Endothelial cell of umbilical vein (primary cell): Measurements from ENCODE around the gene XRRA1. TPM values are rescaled to one million over a fixed set of nuclear protein-coding genes. Genes with fewer than 3 reads are reported as not detected.
"Not testable (repeated sequence)": the region's sequence is repeated elsewhere in the genome, so short reads cannot be mapped to it uniquely, and the experiment has no call there.

Experiments used
- BruUV-seq: library from RNA; stranded (reverse); fragments of 400-500 nt; replicated peaks from 2 replicates; lab custom pipeline; 2021; lab: Mats Ljungman, UMichigan
- CTCF ChIA-PET: fragments of 300-600, 350-600 bp; sonication (Branson Sonifier 250); formaldehyde crosslinking; loops from one replicate; lab custom pipeline; 2021; ENCODE audit warnings: antibody characterized with exemption, inconsistent platforms; lab: Charles Lee
- POLR2A ChIA-PET: fragments of 300-600, 350-600 bp; sonication (Branson Sonifier 250); formaldehyde crosslinking; loops from one replicate; lab custom pipeline; 2021; ENCODE audit warnings: antibody characterized with exemption, inconsistent platforms; lab: Charles Lee
- DNase-seq: peaks from one replicate; pipeline ENCODE4 v3.0.0-alpha.2; 2011; ENCODE audit warnings: low read depth, low spot score
- FAIRE-seq: peaks from 2 replicates; lab custom pipeline; 2011; peaks lifted over from hg19 to GRCh38; lab: Jason Lieb, UNC
- H2AFZ ChIP-seq: 2 replicates; pipeline ENCODE4 v1.6.0; 2012; ENCODE audit warnings: low read depth, low read length, control low read depth, inconsistent platforms
- H3K27ac ChIP-seq: 2 replicates; pipeline ENCODE4 v1.5.1; 2011; ENCODE audit warnings: low read depth, mild to moderate bottlenecking, control low read depth, low read length, moderate library complexity; ENCODE audit not compliant: insufficient read depth
- H3K27me3 ChIP-seq, 2 experiments: 2 replicates each; pipeline versions ENCODE4 v1.6.0 to v1.6.1; 2011; ENCODE audit warnings: low read length in 2 of 2, mixed read lengths in 1 of 2; ENCODE audit not compliant: control insufficient read depth in 2 of 2, insufficient read depth in 2 of 2
- H3K36me3 ChIP-seq, 2 experiments: 2 replicates in 1 of 2; 3 replicates in 1 of 2; pipeline ENCODE4 v1.5.1; 2011; ENCODE audit warnings: low read length in 2 of 2, mild to moderate bottlenecking in 1 of 2, moderate library complexity in 1 of 2; ENCODE audit not compliant: control insufficient read depth in 2 of 2, insufficient read depth in 2 of 2; ENCODE audit errors: extremely low read depth in 1 of 2
- H3K4me1 ChIP-seq: 3 replicates; pipeline ENCODE4 v1.5.1; 2011; ENCODE audit warnings: mild to moderate bottlenecking, low read length; ENCODE audit not compliant: control insufficient read depth, insufficient read depth; ENCODE audit errors: extremely low read depth
- H3K4me2 ChIP-seq: 2 replicates; pipeline ENCODE4 v1.6.1; 2011; ENCODE audit warnings: low read length, control low read depth, mixed read lengths; ENCODE audit not compliant: insufficient read depth
- H3K4me3 ChIP-seq, 3 experiments: fragments of 200-600 bp in 1 of 3; sonication (generic), shearing (Covaris generic) in 1 of 3; replicated peaks in 1 of 3; 2 replicates each; pipeline ENCODE4 v1.5.1; 2011 to 2016; ENCODE audit warnings: control low read depth in 3 of 3, low read length in 3 of 3, mild to moderate bottlenecking in 2 of 3, inconsistent platforms in 1 of 3, low read depth in 1 of 3, moderate library complexity in 1 of 3; ENCODE audit not compliant: insufficient read depth in 1 of 3
- H3K79me2 ChIP-seq: 2 replicates; pipeline ENCODE4 v1.6.0; 2012; ENCODE audit warnings: low read length, inconsistent platforms; ENCODE audit not compliant: control insufficient read depth, insufficient read depth
- H3K9ac ChIP-seq: replicated peaks from 2 replicates; pipeline ENCODE3; 2011; ENCODE audit warnings: low read length, control low read depth; ENCODE audit not compliant: insufficient read depth; ENCODE audit errors: extremely low read depth
- H3K9me1 ChIP-seq: replicated peaks from 3 replicates; pipeline ENCODE4 v1.6.0; 2011; ENCODE audit warnings: mild to moderate bottlenecking, low read length; ENCODE audit not compliant: control insufficient read depth, insufficient read depth; ENCODE audit errors: extremely low read depth
- H3K9me3 ChIP-seq: replicated peaks from 2 replicates; pipeline ENCODE4 v1.5.1; 2012; ENCODE audit warnings: low read length, inconsistent platforms; ENCODE audit not compliant: control insufficient read depth, insufficient read depth
- H4K20me1 ChIP-seq: replicated peaks from 2 replicates; pipeline ENCODE3; 2011; ENCODE audit warnings: mild to moderate bottlenecking, low read length; ENCODE audit not compliant: control insufficient read depth, insufficient read depth; ENCODE audit errors: extremely low read depth
- CTCF ChIP-seq, 2 donors: IDR thresholded peaks; 1 replicate in 1 of 2; 2 replicates in 1 of 2; pipeline ENCODE4 v1.5.1; 2011; ENCODE audit warnings: low read length in 2 of 2, mild to moderate bottlenecking in 2 of 2, moderate library complexity in 2 of 2, control low read depth in 1 of 2, inconsistent platforms in 1 of 2, low read depth in 1 of 2; ENCODE audit not compliant: insufficient read depth in 1 of 2; ENCODE audit errors: extremely low read depth in 1 of 2
- EZH2 ChIP-seq: IDR thresholded peaks from 2 replicates; pipeline ENCODE4 v1.6.1; 2012; ENCODE audit warnings: borderline replicate concordance, low read depth, mild to moderate bottlenecking, moderate library complexity, low read length, inconsistent platforms; ENCODE audit not compliant: severe bottlenecking
- FOS ChIP-seq: IDR thresholded peaks from 2 replicates; pipeline ENCODE4 v1.6.1; 2011; ENCODE audit warnings: mild to moderate bottlenecking, low read length, moderate library complexity, borderline replicate concordance; ENCODE audit not compliant: insufficient read depth
- POLR2AphosphoS5 ChIP-seq: IDR thresholded peaks from 2 replicates; pipeline ENCODE4 v1.6.1; 2012; ENCODE audit warnings: low read depth, mild to moderate bottlenecking, control low read depth, low read length, moderate library complexity; ENCODE audit not compliant: insufficient read depth
- dilution Hi-C: fragments of 300-500 bp; cut with MboI; formaldehyde crosslinking; loops from one replicate; pipeline ENCODE4 v1.15.0; 2019; ENCODE audit warnings: low sequenced_read_pairs; ENCODE audit not compliant: extremely low pct_ligation_motif_present
- intact Hi-C: fragments of 100-400 bp; cut with micrococcal nuclease; formaldehyde crosslinking; loops from one replicate; pipeline ENCODE4 v1.10.0; 2022
- polyA plus RNA-seq, 4 experiments: library from polyadenylated mRNA; depleted of rRNA in 3 of 4; stranded (reverse) in 3 of 4; unstranded in 1 of 4; fragments of >200 nt; gene quantifications; 2 replicates each; pipeline versions ENCODE4 v1.2.1 to v1.2.3, GENCODE V29; 2011 to 2012; ENCODE audit warnings: missing spikeins in 1 of 4
- total RNA-seq: library from RNA; stranded (reverse); gene quantifications from 2 replicates; pipeline ENCODE4 v1.2.3, GENCODE V29; 2021
- TF ChIP-seq, protein P1 (sequence below): IDR thresholded peaks from 2 replicates; pipeline ENCODE4 v1.6.1; 2011; ENCODE audit not compliant: insufficient read depth, insufficient read length

The XRRA1 gene
- total and polyA plus RNA-seq, 2 donors (not counting 3 experiments of a cell fraction or from before 2014, with no cell fraction given) = 8.6 to 11.2 TPM

DNA sequence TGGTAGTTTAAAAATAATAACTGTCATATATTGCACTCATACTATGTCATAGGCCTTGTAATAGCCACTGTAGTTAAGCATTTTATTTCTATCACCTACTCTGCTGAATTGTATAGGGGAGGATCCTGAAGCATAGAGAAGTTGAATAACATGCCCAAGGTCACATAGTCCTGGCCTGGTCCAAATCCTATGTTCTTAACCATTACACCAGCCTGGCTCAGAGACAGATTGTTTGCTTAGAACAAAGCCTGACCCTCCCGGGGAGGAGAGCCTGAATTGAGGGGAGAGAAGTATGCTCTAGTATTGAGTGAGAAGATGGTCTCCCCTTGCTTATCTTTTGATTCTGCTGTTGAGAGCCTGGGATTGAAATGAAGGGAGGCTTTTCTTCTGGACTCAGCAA, 42.0 kb upstream of the XRRA1 start:
- H3K9ac ChIP-seq = no peak overlapping the region
- no peak for DNase-seq
- no peak overlapping the region for H3K4me3 ChIP-seq
- no peak overlapping the region for H3K27ac ChIP-seq
- dilution Hi-C loops = no loop called here
- intact Hi-C loops = no loop called here
- no peaks in the 10 kb centered on the region for H3K27me3 ChIP-seq
- H2AFZ ChIP-seq = no peak overlapping the region
- ChIA-PET CTCF (no interaction called here), POLR2A (no interaction called here)
- no peak overlapping the region for H3K4me2 ChIP-seq
- H3K79me2 ChIP-seq = no peaks in the 10 kb centered on the region
- H3K9me1 ChIP-seq = no peaks in the 10 kb centered on the region
- H3K36me3 ChIP-seq = no peaks in the 10 kb centered on the region
- peaks cover 9% of the 10 kb centered on the region for H3K4me1 ChIP-seq
- no TSS peak for BruUV-seq
- H4K20me1 ChIP-seq = no peaks in the 10 kb centered on the region
- no peak for FAIRE-seq
- no peaks in the 10 kb centered on the region for H3K9me3 ChIP-seq
- TF ChIP-seq EZH2 (no peak), CTCF (IDR thresholded peaks at IDR 0.05; ENCODE audit: extremely low read depth in 1 of 2, insufficient read depth in 1 of 2, low read depth in 1 of 2, low read length in 2 of 2) (no peak), POLR2AphosphoS5 (no peak), FOS (no peak)
- TF ChIP-seq, protein P1, sequence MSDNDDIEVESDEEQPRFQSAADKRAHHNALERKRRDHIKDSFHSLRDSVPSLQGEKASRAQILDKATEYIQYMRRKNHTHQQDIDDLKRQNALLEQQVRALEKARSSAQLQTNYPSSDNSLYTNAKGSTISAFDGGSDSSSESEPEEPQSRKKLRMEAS = no peak

DNA sequence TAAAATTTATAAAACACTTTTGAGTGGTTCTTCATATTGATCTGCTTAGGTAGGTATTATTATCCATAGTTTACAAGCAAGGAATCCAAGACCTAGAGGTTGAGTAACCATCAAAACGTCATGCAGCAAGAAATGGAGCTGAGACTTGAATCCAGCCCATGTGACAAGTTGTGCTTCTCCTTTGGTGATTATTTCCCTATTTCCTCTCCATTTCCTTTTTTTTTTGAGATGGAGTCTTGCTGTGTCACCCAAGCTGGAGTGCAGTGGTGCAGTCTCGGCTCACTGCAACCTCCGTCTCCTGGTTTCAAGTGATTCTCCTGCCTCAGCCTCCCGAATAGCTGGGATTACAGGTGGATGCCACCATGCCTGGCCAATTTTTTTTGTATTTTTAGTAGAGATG, 41.3 kb upstream of the XRRA1 start:
- H3K9me3 ChIP-seq, H2AFZ ChIP-seq, H3K36me3 ChIP-seq, H3K27ac ChIP-seq, H3K4me3 ChIP-seq, H3K27me3 ChIP-seq, POLR2A ChIA-PET, H3K79me2 ChIP-seq, H3K9ac ChIP-seq, DNase-seq, H3K9me1 ChIP-seq, H4K20me1 ChIP-seq, dilution Hi-C loops, intact Hi-C loops, H3K4me2 ChIP-seq, BruUV-seq, H3K4me1 ChIP-seq, FAIRE-seq: not testable (repeated sequence)
- CTCF ChIA-PET = interaction anchor here (1.3 to 2.2 kb wide), 3 partner anchors 33 to 251 kb away, joined by 3 to 9 read pairs (median 5); no protein-coding TSS in a partner anchor
